GM19043 (cell line): Measurements from ENCODE around the gene ADAMTS6.
A peak's percentile ranks its signal among the peaks of the same experiment; 100 is the strongest.
"Not testable (repeated sequence)": the region's sequence is repeated elsewhere in the genome, so short reads cannot be mapped to it uniquely, and the experiment has no call there.

Experiments used
- ATAC-seq: cut with Tn5 transposase; IDR thresholded peaks from one replicate; pipeline ENCODE4 v1.9.1; 2021; ENCODE audit warnings: low read depth; ENCODE audit not compliant: unreplicated experiment

Gene ADAMTS6

DNA sequence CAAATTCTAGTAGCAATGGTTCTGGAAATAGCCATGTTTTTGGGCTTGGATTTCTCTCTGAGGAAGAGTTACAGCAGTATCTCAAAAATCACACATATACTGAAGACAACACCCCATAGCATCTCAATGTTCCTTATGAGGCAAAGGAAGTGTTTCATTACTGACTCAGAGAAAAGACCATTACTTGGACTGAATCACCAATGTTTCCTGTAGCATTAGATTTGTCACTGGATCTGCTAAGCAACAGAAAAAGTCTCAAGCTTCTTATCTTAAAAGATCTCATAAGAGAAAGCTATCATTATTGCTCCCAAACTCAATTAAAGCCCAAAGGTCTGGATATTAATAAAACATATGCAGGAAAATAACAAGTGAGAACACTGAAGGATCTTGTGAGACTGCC lies 272.4 kb downstream of the ADAMTS6 start:
- no peak for ATAC-seq

DNA sequence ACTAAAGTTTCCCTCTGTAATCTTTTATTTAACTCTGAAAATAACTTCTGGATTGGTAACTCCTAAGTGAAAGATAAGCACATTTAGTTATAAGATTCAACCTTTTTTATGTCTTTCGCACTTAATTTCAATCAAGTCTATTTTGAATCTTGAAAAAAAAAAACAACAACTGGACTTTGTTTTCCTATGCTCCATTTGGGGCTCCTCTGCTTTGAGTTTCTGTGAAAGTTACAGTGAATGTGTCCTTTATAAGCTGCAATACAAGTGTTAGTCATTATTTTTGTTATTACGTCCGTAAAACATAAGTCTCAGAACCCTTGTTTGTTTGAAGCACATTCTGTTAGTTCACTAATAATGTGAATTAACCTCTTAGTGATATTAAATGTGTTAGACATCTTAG lies 276.8 kb downstream of the ADAMTS6 start:
- ATAC-seq = no peak

DNA sequence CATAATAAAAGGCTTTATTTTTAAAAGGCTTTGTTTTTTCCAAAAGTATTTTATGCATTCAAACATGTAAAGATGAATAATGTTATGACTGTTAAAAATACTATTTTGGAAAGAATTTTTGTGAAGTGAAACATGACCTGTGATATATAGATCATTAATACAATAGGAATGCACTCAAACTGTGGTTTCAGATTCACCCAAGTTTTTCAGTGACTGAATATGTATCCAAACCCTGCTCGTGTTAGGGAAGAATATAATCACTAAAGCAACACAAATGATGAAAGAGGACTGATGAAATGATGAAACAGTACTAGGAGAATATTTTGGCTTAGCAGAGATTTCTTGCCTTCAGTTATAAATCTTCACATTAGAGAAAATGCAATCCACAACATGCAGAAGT lies 278.0 kb downstream of the ADAMTS6 start:
- no peak for ATAC-seq

DNA sequence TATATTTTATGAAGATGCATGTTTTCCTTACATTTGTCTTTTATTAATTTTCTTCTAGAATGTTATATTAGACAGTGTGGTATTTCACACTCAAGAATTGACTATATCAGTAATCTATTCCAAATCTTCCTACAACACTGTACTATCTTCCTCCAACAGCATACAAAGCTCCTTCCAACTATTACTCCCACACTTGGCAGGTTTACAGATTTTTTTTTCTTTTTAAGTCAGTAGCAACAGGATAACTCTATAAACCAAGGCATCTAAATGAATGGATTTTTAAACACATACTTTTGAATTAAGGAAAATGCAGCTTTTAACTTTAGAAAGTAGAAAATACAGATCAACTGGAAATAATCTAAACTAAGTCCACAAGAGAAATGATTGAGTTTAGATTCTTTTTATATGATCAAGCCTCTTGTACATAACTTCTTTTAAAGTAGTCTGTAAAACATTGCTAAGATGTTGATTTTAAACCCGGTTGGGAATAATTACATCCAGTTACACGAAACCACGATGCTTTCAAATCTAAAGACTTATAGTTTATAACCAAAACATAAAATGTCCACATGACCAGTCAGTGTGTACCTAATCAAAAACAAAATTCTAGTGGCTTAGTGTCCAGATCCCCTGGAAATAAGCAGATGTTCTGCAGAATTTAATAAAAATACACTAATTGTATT lies 281.6 kb downstream of the ADAMTS6 start:
- ATAC-seq = no peak

DNA sequence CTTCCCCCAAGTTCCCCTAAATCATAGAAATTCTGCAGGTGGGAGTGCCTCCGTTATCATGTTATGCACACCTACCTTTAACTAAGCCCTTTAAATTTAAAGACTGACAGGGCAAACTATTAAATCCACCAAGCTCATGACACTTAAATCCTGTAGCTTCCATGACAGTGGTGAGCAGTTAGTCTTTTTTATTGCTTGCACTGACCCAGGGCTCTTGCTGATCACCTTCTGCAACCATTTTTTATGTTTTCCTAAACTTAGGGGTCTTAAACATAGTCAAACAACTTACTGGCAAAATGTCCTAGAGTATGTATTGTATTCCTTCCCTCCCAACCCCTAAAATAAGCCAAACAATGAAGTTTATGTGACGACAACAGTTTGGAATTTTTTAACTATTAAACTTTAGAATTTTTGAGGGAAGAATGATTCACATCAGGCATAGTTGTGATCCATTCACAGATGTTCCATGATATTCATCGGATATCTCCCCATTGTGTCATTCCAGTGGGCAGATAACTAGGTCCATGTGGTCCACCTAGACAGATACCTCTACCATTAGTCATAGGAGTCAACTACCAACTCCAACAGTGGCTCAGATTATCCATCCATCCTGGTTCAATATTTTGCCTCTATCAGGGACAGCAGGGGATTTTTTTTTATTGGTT lies 283.1 kb downstream of the ADAMTS6 start:
- no peak for ATAC-seq

DNA sequence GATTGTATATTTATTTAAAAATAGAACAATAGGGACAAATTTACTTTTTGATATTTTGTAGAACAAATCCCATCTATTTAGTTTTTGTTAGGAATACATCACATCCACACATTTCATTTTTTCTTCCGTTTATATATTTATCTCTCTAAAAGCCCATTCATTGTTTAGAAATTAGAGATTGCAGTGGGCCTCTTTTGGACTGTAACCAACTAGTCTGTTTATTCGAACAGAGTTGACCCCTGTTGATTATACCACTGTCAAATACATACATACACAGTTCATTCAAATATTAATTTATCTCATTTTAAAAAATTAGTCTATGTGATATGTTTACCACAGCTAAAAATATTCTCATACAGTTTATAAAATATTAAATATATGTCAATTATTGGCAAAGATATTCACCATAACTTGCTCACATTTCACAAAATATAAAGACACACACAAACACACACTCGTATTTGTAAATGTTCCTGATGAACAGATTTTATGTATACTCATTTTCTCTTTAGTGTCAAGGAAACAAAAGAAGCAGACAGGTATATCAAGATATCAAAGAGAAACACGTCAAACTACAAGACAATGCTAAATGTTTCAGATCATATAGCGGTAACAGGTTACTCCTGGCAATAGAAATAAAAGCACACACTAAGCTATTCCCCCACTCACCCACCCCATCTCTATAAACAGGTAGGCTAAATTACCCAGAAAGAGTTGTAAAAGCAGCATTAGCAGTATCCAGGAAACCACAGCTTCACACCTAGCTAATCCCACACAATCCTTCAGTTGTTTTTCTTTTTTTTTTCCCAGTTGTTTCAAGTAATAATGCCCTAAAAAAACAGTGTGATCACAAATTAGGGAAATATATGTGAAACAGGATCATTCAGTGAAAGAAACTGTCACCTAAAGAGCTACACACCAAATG lies 283.9 kb downstream of the ADAMTS6 start:
- ATAC-seq = no peak

DNA sequence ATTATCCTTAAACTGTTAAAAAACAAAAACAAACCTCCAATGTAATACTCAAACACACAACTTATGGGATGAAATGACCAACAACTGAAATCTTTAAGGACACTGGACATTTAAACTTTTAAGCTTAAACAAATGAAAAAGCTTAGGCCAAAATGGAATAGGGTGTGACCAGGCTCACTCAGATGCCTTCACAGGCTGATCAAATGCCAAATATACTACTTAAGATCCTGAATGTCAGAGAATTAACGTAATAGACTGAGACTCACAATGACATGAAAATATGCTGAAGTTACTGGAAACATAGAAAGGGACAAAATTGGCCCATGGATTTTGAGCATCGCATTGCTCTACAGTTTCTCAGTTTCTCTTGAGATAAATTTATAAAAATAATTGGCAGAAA lies 286.8 kb downstream of the ADAMTS6 start:
- no peak for ATAC-seq

DNA sequence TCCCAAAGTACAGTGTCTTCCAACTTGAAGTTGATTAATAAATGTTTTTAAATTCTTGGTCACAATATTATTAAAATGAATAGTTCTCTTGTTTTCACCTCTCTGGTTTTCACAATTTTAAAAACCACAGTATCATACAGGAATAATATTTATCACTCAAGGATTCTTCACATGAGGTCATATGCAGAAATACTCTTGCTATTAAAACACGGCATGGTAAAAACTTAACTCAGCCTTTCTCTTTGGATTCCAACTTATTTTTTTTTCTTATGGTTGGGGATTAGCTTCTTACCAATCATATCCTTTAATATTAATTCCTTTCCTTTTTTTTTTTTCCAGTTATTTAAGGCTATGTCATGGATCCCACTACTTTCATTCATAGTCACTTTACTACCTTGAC lies 289.4 kb downstream of the ADAMTS6 start:
- no peak for ATAC-seq

DNA sequence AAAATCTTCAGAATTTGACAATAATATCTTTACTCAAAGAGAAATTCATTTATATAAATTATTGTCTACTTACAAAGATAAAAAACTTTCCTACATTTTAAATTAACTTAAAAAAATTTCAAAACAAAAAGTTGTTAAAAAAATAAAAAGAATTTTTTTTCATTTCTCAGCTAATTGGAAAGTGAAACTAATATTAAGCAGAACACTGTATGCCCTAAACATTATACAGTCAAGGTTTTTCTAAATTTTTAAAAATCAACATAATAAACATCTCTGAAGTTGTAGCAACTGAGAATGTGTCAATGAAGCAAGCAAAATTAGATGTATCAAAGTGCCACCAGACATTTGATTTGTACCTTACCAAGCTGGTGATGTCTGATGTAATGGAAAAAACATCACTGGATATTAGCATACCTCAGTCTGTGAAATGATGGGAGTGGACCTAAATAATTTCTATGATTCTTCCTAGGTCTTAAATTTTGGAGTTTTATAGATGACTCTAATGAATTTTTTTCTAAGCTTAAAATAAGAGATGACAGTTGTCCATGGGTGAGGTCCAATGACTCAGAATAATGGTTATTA lies 290.1 kb downstream of the ADAMTS6 start:
- no peak for ATAC-seq

DNA sequence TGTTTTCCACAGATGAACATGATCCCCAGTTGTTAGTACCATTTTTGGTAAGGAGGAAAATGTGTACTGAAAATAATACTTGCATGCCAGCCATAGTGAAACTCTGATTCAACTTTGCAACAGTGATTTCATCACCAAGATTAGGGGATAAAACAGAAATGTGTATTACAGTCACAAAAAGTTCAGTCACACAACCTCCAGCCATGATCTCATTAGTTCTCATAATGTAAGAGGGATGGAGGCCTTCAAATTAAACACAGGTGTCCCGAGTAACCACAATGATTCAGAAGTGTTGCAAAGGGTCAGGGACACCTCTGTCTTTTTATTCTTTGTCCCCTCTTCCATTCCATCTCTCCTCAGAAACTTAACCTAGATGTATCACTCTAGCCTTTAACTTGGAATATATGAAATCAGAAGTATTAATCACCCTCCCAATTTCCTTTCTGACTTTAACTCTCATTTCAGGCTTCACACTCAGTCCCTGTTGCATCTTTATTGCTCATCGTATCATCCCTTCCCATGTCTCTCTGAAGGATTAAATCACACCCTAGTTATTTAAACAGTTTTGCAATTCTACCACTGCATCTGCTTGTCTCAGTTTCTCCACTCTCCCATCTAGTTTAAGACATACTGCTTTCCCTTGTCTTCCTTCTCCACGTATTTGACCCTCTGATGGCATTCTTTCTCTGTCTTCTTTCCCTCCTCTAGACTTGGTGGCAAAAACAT lies 291.2 kb downstream of the ADAMTS6 start:
- ATAC-seq = no peak

DNA sequence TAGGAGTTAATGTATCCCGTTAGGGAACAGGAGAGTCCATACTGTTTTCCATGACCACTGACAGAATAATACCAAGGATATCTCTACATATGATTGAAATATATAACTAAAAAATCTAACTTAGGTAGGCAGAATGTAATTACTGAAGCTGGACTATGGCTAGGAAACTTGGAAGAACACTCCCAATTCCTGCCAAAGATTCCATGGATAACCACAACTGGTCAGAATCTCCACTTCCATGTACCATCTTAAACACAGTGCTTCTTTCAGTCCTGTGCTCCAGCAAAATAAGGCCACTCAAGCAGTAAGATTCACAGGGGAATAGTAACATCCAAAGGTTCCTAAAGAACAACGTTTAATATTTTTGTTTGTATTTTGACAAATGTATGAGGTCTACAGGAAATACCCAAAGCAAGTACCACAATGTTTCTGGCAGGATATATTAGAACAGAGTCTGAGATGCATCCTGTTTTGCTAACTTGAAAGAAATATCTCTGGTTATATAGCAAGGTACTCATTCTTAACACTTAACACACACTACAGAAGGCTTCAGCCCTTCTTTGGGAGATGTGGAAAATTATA lies 295.0 kb downstream of the ADAMTS6 start:
- ATAC-seq = no peak

DNA sequence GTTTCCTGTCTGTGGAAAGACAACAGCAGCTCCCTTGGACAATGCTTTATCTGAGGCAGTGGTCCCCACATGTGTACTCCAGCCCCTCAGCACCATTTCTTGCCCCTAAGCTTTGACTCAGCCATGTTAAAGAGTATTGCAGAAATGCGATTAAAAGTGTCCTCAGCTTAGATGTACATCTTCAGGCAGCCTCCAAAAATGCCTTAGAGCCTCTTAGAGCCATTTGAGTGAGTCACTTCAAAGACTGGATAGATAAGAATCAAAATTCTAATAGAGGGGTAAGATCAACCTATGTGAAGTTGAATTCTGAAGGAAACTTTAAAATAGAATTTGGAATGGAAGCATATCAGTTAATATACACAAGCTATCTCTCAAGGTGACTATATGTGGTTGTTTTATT lies 296.3 kb downstream of the ADAMTS6 start:
- ATAC-seq = no peak

DNA sequence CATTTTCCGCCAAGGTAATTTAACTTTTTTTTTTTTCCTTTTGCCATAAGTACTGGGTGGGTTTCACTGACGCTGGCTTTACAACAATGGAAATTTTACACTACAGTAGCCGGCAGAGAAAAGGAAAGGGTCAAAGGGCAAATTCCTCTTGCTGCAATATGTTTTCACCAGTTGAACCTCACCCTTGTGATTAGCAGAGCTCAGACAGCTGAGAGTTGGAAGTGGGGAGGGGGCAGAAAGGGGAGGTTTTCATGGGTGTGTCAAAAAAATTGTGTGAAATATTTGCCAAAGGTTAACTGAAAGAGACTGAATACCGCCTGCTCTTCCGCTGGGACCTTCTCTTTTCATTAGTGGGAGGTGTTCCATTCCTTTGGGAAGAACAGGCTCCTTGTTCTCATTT lies 296.9 kb downstream of the ADAMTS6 start:
- ATAC-seq = no peak

DNA sequence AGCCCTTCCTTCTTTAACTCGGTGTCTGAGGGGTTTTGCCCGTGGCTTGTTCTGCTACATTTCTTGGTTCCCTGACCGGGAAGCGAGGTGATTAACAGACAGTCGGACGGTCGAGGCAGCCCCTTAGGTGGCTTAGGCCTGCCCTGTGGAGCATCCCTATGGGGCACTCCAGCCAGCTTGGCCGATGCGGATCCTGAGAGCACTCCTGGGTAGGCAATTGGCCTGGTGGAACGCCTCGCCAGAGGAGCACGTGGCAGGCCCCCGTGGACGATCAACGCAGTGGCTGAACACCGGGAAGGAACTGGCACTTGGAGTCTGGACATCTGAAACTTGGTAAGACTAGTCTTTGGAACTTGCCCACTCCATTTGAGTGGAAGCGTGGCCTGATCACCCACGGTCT lies 307.5 kb downstream of the ADAMTS6 start:
- ATAC-seq = not testable (repeated sequence)

DNA sequence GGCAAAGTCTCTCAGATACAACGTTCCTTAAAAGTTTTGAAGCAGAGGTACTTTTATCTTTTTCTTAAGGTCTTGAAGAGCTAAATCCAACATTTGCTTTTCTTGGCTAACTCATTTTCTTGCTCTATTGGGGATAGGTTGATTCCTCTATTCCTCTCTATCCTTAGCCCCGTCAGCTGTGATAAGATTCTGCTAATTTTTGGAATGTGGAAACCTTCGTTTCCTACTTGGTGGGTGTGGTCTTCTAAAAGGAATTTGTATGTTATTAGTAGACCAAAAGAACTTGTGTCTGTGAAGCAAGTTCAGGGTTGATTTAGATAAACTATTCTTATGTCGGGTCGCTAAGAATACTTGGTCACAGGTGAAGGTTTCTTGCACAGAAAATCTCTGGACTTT lies 308.6 kb downstream of the ADAMTS6 start:
- no peak for ATAC-seq

DNA sequence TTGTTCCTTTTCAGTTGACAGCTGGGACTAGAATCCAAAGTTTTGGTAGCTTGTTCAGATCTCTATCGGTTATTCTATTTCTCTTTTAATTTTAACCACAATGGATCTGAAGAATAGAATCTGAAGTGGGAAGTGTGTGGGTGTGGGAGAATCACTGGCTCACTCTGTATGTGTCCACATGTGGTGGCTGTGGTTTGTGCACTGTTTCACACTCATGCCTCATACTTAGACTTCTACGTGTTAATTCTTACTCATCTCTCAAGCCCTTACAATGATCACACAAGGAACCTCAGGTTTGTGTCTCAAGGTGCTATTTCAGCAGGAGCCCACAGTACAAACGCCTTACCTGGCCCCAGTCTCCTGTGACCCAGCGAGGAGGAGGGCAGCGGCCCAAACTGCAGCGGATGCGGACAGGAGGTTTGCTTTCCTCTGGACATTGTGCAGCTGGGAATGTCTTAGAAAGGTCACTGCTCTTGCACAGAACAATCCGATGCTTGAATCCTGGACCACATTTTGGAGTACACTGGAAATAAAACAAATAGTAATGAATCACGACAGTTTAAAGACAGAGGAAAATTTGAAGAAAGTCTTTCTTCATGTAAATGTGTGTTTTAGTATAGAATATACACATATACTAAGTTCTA lies 309.1 kb downstream of the ADAMTS6 start:
- ATAC-seq = peak; percentile 99

DNA sequence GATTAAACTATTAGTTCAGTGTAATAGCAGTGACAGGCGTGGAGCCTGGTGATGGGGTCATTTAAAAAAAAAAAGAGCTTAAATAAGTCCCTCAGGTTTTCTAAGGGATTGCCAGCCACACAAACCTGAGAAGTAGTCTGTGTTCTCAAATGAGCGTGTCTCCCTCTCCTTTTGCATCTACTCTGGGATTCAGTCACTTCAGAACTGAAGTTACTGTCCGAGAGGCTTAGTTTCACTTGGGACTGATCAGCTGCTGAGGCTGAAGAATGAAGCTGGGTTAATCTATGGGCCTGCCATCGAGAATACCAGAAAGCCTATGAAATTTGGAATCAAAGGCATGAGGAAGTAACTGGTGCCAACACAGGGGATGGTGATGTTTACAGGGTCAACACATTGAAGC lies 310.1 kb downstream of the ADAMTS6 start:
- ATAC-seq = no peak

DNA sequence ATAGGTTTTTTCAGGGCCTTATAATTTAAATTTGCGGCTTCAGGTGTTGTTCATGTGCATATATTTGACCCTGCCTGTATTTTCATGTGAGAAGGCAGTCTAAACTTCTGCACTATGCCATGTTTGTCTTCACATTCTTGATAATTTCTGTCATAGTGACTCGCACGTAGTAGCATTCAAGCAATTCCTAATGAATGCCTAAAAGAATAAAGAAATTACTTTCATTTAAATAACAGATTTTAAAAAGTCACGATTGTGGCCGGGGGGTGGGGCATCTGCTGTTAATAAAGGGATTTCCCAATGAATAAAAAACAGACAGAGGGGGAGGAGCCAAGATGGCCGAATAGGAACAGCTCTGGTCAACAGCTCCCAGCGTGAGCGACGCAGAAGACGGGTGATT lies 318.0 kb downstream of the ADAMTS6 start:
- no peak for ATAC-seq

DNA sequence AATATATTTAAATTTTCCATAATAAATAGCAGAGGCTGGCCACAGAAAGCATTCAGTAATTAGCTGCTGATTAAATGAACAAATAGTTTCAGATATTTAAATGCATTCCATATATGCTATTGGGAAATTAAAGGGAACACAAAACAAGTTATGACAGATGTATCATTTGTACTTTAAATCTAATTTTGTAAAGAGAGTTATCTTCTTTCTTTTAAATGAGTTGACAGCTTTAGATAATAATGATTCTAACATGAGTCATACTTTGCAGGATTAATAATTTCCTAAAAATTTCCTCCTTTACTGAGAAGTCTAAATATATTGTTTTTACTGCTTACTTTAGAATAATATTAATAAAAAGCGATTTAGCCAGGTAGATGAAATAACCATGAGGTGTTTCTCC lies 320.1 kb downstream of the ADAMTS6 start:
- ATAC-seq = no peak
